Dendritic cell treated with granulocyte-macrophage colony-stimulating factor and Interleukin-4, amounts not matched to agents 40 ng/mL and 50 ng/mL, for 4 days (primary cell): ENCODE results near the gene NRG2.

Experiments used
- H3K27ac Mint-ChIP-seq: one replicate; pipeline ENCODE4 v1.8.0; 2022; ENCODE audit warnings: mild to moderate bottlenecking, mixed read lengths
- H3K27me3 Mint-ChIP-seq: one replicate; pipeline ENCODE4 v1.8.0; 2022; ENCODE audit warnings: mild to moderate bottlenecking, mixed read lengths
- H3K36me3 Mint-ChIP-seq: one replicate; pipeline ENCODE4 v1.8.0; 2022; ENCODE audit warnings: low read depth, mixed read lengths
- H3K4me1 Mint-ChIP-seq: one replicate; pipeline ENCODE4 v1.8.0; 2022; ENCODE audit warnings: low read depth, mixed read lengths
- H3K4me3 Mint-ChIP-seq: one replicate; pipeline ENCODE4 v1.8.0; 2022; ENCODE audit warnings: mild to moderate bottlenecking, moderate library complexity, mixed read lengths
- H3K9me3 Mint-ChIP-seq: one replicate; pipeline ENCODE4 v1.8.0; 2022; ENCODE audit warnings: mixed read lengths
- intact Hi-C: fragments of 100-400 bp; cut with micrococcal nuclease; formaldehyde crosslinking; loops from one replicate; pipeline ENCODE4 v1.15.0; 2022

The NRG2 gene

DNA sequence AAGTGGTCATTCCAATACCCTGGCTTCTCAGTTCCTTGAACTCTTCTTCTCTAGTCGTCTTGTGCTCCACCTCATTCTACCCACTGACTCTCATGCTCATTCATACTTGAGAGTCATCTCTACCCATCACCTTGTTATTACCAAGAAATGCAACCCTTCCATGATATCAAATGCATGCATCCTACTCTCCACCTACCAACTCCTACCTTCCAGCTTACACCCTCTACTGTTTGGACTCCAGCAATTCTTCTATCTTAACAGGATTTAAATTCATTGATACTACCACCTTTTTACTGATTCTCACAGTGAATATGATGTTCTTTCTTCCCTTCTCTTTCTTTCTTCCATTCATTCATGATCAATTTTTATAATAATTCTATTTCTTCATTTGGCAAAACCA lies 30.7 kb downstream of the NRG2 start:
- H3K4me3 Mint-ChIP-seq = no peak overlapping the region
- peaks cover 5% of the 10 kb centered on the region for H3K27me3 Mint-ChIP-seq
- no peak overlapping the region for H3K27ac Mint-ChIP-seq
- H3K36me3 Mint-ChIP-seq = no peaks in the 10 kb centered on the region
- H3K9me3 Mint-ChIP-seq = no peaks in the 10 kb centered on the region
- H3K4me1 Mint-ChIP-seq = no peaks in the 10 kb centered on the region
- intact Hi-C loops = no loop called here

DNA sequence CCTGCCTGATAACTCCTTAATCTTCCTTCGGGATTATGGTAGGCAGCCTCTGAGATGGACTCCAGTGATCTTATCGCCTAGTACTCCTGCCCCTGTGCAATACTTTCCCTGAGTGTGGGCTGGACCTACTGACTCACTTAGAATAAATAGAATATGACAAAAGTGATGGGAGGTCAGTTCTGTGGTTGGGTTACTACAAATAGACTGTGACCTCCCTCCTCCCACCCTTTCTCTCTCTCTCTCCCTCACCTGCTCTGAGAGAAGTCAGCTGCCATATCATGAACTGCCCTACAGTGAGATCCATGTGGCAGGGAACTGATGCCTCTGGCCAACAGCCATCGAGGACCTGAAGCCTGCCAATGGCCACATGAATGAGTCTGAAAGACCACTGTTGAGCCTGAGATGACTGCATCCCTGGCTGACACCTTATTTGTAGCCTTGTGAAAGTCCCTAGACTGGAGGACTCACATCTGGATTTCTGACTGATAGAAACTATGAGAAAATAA lies 31.7 kb downstream of the NRG2 start:
- Mint-ChIP-seq H3K9me3 (no peaks in the 10 kb centered on the region), H3K4me1 (no peaks in the 10 kb centered on the region), H3K4me3 (no peak overlapping the region), H3K27ac (no peak overlapping the region), H3K36me3 (no peaks in the 10 kb centered on the region), H3K27me3 (peaks cover 13% of the 10 kb centered on the region)
- intact Hi-C loops = no loop called here

DNA sequence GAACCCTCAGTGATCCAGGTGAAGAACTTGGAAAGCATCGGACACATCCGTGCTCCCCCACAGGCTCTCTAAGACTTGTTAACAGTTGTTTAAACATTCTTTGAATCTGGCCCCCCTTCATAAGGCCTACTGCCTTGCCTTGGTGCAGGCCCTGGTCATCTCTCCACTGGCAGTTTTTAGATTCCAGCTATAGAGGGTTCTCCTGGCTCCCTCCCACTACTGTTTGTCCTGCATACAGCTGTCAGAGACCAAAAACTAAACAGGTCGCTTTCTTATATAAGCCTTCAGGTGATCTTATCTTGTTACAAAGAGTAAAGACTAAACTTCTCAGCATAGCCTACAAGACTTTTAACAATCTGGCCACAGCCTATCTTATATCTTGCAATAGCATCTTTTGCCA lies 32.3 kb downstream of the NRG2 start:
- Mint-ChIP-seq H3K36me3 (no peaks in the 10 kb centered on the region), H3K9me3 (no peaks in the 10 kb centered on the region), H3K4me3 (no peak overlapping the region), H3K27me3 (peaks cover 13% of the 10 kb centered on the region), H3K4me1 (no peaks in the 10 kb centered on the region), H3K27ac (no peak overlapping the region)
- intact Hi-C loops = no loop called here

DNA sequence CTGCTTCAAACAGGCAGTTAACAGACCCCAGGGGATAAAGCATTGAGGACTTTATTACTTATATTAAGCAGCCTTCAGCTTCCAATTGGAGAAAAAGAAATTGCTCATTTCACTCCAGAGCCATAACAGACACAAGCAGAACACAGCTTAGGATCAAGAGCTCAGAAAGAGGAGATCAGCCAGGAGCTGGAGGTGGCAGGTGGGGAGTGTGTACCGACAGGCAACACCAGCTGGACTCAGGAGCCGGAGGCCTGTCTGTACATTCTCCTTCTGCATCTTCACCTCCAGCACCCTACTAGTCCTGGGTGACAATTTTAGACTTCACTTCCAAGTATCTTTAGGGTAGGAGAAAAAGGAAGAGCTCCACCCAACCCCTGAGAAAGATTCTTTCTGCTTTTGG lies 35.8 kb downstream of the NRG2 start:
- Mint-ChIP-seq H3K36me3 (no peaks in the 10 kb centered on the region), H3K27ac (no peak overlapping the region), H3K4me3 (no peak overlapping the region), H3K27me3 (peaks cover 37% of the 10 kb centered on the region), H3K9me3 (no peaks in the 10 kb centered on the region), H3K4me1 (no peaks in the 10 kb centered on the region)
- intact Hi-C loops = no loop called here

DNA sequence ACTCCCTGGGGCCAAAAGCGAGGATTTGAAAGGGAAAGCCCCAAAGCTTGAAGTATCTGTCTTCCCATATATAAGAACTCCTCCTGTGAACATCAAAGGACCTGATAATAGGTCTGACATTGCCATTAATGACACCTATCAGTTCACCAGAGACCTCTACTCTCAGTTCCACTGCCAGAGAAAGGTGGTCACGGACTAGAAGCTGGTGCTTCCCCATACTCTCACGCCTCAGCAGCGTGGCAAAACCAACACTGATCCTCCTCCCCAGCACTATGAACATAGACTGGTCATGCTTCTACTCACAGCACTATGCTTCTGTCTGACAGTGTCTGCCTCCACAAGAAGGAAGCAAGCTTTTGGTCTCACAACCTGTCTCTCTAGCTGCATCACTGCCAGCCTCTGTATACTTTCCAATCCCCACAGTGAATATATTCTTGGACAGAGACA lies 37.9 kb downstream of the NRG2 start:
- H3K9me3 Mint-ChIP-seq = no peaks in the 10 kb centered on the region
- H3K27me3 Mint-ChIP-seq = peaks cover 46% of the 10 kb centered on the region
- no peaks in the 10 kb centered on the region for H3K4me1 Mint-ChIP-seq
- H3K27ac Mint-ChIP-seq = no peak overlapping the region
- no peak overlapping the region for H3K4me3 Mint-ChIP-seq
- no peaks in the 10 kb centered on the region for H3K36me3 Mint-ChIP-seq
- intact Hi-C loops = no loop called here

DNA sequence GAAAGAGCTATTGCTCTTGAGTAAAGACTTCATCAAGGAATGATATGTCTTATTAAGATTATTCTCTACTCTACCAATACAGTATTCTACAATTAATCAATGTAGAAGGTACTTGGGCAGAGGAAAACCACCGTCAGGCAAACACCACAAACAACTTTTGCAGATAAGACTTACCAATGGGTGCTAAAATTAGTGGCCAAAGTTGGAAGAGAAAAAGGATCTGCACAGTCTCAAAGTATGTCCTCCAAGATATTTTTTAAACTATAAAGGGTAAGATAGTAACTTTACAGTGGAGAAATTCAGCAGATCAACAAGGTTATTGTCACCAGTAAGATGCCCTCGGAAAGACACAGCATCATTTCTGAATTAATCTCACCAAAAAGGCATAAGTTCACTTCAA lies 38.9 kb downstream of the NRG2 start:
- Mint-ChIP-seq H3K4me3 (no peak overlapping the region), H3K36me3 (no peaks in the 10 kb centered on the region), H3K4me1 (no peaks in the 10 kb centered on the region), H3K9me3 (no peaks in the 10 kb centered on the region), H3K27ac (no peak overlapping the region), H3K27me3 (peaks cover 43% of the 10 kb centered on the region)
- intact Hi-C loops = no loop called here

DNA sequence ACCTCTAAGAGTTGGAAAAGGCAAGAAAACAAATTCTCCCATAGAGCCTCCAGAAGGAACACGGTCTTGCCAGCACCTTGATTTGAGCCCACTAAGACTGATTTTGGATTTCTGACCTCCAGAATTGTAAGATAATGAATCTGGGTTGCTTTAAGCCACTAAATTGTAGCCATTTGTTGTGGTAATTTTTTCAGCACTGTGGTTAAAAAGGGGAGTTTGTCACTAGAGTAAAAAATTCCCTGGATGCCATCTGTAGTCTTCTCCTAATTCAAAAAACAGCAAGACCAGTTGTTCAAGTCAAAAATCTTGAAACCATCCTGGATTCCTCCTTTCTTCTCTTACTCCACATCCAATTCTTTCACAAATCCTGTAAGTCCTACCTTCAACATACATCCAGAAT lies 39.6 kb downstream of the NRG2 start:
- Mint-ChIP-seq H3K9me3 (no peaks in the 10 kb centered on the region), H3K36me3 (no peaks in the 10 kb centered on the region), H3K4me1 (no peaks in the 10 kb centered on the region), H3K4me3 (no peak overlapping the region), H3K27ac (no peak overlapping the region), H3K27me3 (peaks cover 42% of the 10 kb centered on the region)
- intact Hi-C loops = no loop called here

DNA sequence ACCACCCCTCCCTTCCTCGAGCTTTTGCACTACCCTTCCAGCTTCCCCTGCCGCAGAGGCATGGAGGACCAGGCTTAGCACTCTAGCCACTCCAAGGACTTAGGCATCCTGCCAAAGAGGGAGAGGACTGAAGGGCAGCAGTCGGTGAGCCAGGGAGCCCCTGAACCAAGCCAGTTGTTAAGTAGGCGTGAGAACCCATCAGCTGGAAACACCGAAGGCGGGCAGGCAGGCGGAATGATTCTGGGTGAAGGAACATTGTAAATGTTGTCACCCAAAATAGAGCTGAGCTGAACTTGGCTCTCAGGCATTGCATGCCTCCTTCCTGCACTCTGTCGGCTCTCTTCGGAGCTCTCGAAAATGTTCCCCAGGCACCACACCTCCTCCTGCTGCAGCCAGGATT lies 42.8 kb downstream of the NRG2 start:
- Mint-ChIP-seq H3K36me3 (no peaks in the 10 kb centered on the region), H3K9me3 (no peaks in the 10 kb centered on the region), H3K4me1 (no peaks in the 10 kb centered on the region), H3K27me3 (peaks cover 41% of the 10 kb centered on the region), H3K27ac (no peak overlapping the region), H3K4me3 (no peak overlapping the region)
- intact Hi-C loops = no loop called here

DNA sequence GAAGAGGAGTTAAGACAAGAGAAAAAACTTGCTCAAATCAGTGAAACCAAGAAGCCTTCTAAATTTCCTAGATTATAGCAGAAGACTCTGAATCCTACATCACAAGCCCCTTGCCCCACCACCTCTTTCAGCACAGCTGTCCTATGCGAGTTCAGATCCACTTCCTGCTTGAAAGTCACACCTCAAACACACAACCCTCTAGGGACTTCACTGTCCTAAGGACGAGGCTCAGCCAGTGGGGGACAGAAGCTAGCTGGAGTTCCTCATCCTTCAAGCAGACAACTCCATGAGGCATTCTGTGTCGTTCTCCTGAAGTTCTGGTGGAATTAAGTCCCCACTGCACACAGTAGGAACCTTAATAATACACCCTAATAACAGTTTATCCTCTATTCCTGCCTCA lies 44.3 kb downstream of the NRG2 start:
- H3K36me3 Mint-ChIP-seq = no peaks in the 10 kb centered on the region
- peaks cover 40% of the 10 kb centered on the region for H3K27me3 Mint-ChIP-seq
- no peaks in the 10 kb centered on the region for H3K4me1 Mint-ChIP-seq
- H3K27ac Mint-ChIP-seq = no peak overlapping the region
- H3K4me3 Mint-ChIP-seq = no peak overlapping the region
- no peaks in the 10 kb centered on the region for H3K9me3 Mint-ChIP-seq
- intact Hi-C loops = no loop called here

DNA sequence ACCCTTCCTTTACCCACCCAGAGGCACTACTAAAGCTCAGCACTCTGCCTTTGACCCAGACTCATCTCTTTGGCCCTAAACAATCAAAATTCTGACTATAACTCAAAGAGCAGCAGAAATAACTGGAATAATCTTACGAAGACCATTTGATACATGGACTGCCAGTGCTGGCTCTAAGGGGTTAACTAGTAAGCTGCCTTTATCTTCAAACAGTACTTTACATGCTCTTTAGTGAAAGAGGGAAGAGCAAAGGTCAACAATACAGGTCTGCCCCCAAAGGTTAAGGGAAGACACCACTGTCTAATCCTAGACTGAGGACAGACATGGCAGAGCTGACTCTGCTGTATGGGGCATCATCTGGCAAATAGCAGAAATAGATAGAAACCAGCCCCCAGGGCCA lies 45.8 kb downstream of the NRG2 start:
- H3K27me3 Mint-ChIP-seq = peaks cover 37% of the 10 kb centered on the region
- intact Hi-C loops = no loop called here
- H3K4me3 Mint-ChIP-seq = no peak overlapping the region
- H3K27ac Mint-ChIP-seq = no peak overlapping the region
- no peaks in the 10 kb centered on the region for H3K36me3 Mint-ChIP-seq
- H3K4me1 Mint-ChIP-seq = no peaks in the 10 kb centered on the region
- H3K9me3 Mint-ChIP-seq = no peaks in the 10 kb centered on the region

DNA sequence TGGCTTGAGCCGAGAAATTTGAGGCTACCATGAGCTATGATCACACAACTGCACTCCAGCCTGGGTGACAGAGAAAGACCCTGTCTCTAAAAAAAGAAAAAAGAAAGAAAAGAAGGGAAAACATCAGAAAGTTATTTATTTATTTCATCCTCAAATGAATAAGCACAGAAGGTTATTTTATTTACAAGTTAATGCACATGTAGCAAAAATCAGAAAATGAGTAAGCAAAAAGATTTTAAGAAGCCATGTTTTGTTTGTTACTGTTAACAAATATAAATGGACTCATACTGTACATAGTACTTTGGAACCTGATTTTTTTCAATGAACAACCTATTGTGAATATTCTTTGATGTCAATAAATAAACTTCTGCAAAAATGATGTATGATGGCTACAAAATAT lies 47.2 kb downstream of the NRG2 start:
- Mint-ChIP-seq H3K27ac (no peak overlapping the region), H3K27me3 (peaks cover 38% of the 10 kb centered on the region), H3K9me3 (no peaks in the 10 kb centered on the region)

DNA sequence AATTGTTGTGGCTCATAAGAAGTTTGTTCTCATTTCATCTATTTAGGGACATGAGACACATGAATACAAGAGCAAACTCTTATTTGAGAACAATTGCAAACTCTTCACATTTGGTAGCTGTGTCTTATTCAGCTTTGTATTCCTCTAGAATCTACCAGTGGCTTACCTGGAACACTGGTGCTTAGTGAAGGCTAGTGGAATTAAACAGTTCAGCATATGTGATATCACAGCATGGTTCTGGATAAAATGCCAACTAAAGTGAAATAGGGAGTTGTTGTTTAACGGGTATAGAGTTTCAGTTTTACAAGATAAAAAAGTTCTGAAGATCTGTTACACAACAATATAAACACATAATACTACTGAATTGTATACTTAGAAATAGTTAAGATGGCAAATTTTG lies 48.9 kb downstream of the NRG2 start:
- Mint-ChIP-seq H3K36me3 (no peaks in the 10 kb centered on the region), H3K27me3 (peaks cover 36% of the 10 kb centered on the region), H3K4me3 (no peak overlapping the region), H3K27ac (no peak overlapping the region), H3K4me1 (no peaks in the 10 kb centered on the region), H3K9me3 (no peaks in the 10 kb centered on the region)
- intact Hi-C loops = no loop called here

More for the DNA sequence above, 47.2 kb downstream of the NRG2 start:
- H3K4me3 Mint-ChIP-seq = no peak overlapping the region
- no peaks in the 10 kb centered on the region for H3K4me1 Mint-ChIP-seq
- H3K36me3 Mint-ChIP-seq = no peaks in the 10 kb centered on the region
- intact Hi-C loops = no loop called here

DNA sequence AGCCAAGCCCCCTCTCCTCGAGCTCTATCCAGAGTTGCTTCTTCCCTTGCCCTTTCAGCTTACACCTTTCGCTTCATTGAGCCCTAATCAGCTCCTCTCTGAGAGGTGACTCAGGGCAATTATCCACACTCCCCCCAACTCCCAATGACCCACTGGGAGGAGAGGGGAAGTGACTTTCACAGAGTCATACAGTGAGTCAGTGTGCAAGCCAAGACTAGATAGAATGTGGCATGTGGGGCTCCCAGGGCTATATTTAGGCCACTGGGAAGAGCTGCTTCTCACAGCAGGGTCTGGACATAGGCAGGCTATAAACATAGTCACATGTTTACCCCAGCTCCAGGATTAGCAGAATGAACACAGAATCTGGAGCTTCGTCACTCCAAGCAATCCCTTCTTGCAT lies 57.4 kb downstream of the NRG2 start:
- Mint-ChIP-seq H3K4me3 (no peak overlapping the region), H3K9me3 (no peaks in the 10 kb centered on the region), H3K36me3 (no peaks in the 10 kb centered on the region), H3K27me3 (peaks cover 33% of the 10 kb centered on the region), H3K27ac (no peak overlapping the region), H3K4me1 (peaks cover 13% of the 10 kb centered on the region)
- intact Hi-C loops = no loop called here

DNA sequence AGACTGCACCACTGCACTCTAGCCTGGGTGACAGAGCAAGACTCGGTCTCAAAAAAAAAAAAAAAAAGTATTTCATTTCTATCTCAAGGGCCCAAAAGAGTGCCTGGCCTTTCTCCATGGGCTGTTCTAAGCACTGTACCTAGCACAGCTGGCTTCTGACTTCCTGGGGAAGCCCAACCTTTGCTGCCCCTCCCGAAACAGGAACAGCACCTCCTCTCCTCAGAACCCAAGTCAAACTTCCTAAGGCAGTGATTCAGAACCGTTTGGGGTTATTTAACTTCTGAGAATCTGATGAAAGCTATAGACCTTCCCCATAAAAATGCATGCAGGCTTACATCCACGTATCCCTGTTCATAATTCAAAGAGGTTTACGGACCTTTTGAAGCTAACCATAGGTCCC lies 57.8 kb downstream of the NRG2 start:
- Mint-ChIP-seq H3K27me3 (peaks cover 36% of the 10 kb centered on the region), H3K4me1 (peaks cover 13% of the 10 kb centered on the region), H3K27ac (no peak overlapping the region), H3K4me3 (no peak overlapping the region), H3K9me3 (no peaks in the 10 kb centered on the region), H3K36me3 (no peaks in the 10 kb centered on the region)
- intact Hi-C loops = no loop called here

DNA sequence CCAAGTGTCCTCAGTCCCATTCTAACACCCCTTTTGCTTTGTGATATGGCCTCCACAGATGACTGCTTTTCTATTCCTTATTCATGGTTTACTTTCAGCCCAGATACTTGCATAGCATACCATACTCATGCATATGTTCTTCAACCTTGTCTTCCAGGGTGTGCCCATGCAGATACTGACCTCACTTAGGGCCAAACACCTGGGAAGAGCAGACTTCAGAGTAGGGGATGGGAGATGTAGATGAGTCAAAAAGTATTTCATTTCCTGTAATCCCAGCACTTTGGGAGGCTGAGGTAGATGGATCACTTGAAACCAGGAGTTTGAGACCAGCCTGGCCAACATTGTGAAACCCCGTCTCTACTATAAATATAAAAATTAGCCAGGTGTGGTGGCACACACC lies 58.3 kb downstream of the NRG2 start:
- intact Hi-C loops = no loop called here
- Mint-ChIP-seq H3K36me3 (no peaks in the 10 kb centered on the region), H3K27me3 (peaks cover 39% of the 10 kb centered on the region), H3K4me3 (no peak overlapping the region), H3K27ac (no peak overlapping the region), H3K4me1 (peaks cover 13% of the 10 kb centered on the region), H3K9me3 (no peaks in the 10 kb centered on the region)

DNA sequence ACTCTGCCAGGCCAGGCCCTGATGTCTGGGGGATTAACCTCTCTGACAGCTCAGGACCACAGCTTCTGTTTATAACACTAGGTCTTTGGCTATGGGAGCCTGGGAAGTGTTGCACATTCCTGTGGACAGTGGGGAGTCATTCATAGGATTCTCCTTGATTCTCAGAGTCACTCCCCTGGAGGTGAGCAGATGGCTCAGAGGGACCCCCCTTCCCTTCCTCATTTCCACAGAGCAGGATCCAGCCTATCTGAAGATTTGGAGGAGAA lies 60.2 kb downstream of the NRG2 start:
- Mint-ChIP-seq H3K4me1 (peaks cover 13% of the 10 kb centered on the region), H3K4me3 (no peak overlapping the region), H3K36me3 (no peaks in the 10 kb centered on the region), H3K9me3 (no peaks in the 10 kb centered on the region), H3K27ac (no peak overlapping the region), H3K27me3 (peaks cover 37% of the 10 kb centered on the region)
- intact Hi-C loops = no loop called here
